CD4-positive, alpha-beta T cell (primary cell): ENCODE data around the gene HOXA5. TPM values are rescaled to one million over a fixed set of nuclear protein-coding genes. Genes with fewer than 3 reads are reported as not detected.

Experiments
- ATAC-seq: fragments of 200-7000 bp; cut with Tn5 transposase; one replicate; pipeline ENCODE4 v1.10.0; 2022; ENCODE audit warnings: mild to moderate bottlenecking; ENCODE audit not compliant: poor library complexity
- CTCF ChIA-PET: fragments of 350-600 bp; sonication (Branson Sonifier 250); formaldehyde crosslinking; loops from one replicate; lab custom pipeline; 2021; ENCODE audit warnings: antibody characterized with exemption, inconsistent platforms; lab: Charles Lee
- POLR2A ChIA-PET: fragments of 350-600 bp; sonication (Branson Sonifier 250); formaldehyde crosslinking; loops from one replicate; lab custom pipeline; 2021; ENCODE audit warnings: antibody characterized with exemption, inconsistent platforms; lab: Charles Lee
- DNase-seq, 14 experiments: peaks; one replicate each; pipeline ENCODE4 v3.0.0-alpha.2; 2013 to 2020; ENCODE audit warnings: mixed read lengths in 2 of 14
- H3K27ac ChIP-seq, 2 donors: one replicate each; pipeline versions ENCODE4 v1.5.1 to v1.7.0; 2013; ENCODE audit warnings: low read length in 2 of 2, low read depth in 1 of 2, mild to moderate bottlenecking in 1 of 2
- H3K27me3 ChIP-seq, 2 experiments: 1 replicate in 1 of 2; 2 replicates in 1 of 2; pipeline versions ENCODE4 v1.6.1 to v1.7.0; 2013; ENCODE audit warnings: low read length in 2 of 2, control low read depth in 1 of 2, mild to moderate bottlenecking in 1 of 2, moderate library complexity in 1 of 2; ENCODE audit not compliant: insufficient read depth in 2 of 2, control insufficient read depth in 1 of 2
- H3K36me3 ChIP-seq: one replicate; pipeline ENCODE4 v1.6.1; 2013; ENCODE audit warnings: low read length, control low read depth; ENCODE audit not compliant: insufficient read depth
- H3K4me1 ChIP-seq: one replicate; pipeline ENCODE4 v1.6.1; 2013; ENCODE audit warnings: low read length, control low read depth; ENCODE audit not compliant: insufficient read depth
- H3K4me3 ChIP-seq: one replicate; pipeline ENCODE4 v1.5.1; 2013; ENCODE audit warnings: mild to moderate bottlenecking, low read length, moderate library complexity
- H3K9me3 ChIP-seq, 2 experiments: 1 replicate in 1 of 2; 2 replicates in 1 of 2; pipeline versions ENCODE4 v1.6.1 to v1.7.0; 2013; ENCODE audit warnings: low read length in 2 of 2, mild to moderate bottlenecking in 2 of 2, control low read depth in 1 of 2, moderate library complexity in 1 of 2; ENCODE audit not compliant: control insufficient read depth in 1 of 2, insufficient read depth in 1 of 2
- H3K27ac Mint-ChIP-seq: one replicate; pipeline ENCODE4 v1.8.0; 2020; ENCODE audit warnings: mixed read lengths
- H3K27me3 Mint-ChIP-seq: one replicate; pipeline ENCODE4 v1.8.0; 2021; ENCODE audit warnings: mixed read lengths
- H3K36me3 Mint-ChIP-seq: one replicate; pipeline ENCODE4 v1.8.0; 2021; ENCODE audit warnings: low read depth, mixed read lengths
- H3K4me1 Mint-ChIP-seq: one replicate; pipeline ENCODE4 v1.8.0; 2021; ENCODE audit warnings: low read depth, mixed read lengths
- H3K4me3 Mint-ChIP-seq: one replicate; pipeline ENCODE4 v1.8.0; 2020; ENCODE audit warnings: mild to moderate bottlenecking, mixed read lengths
- H3K9me3 Mint-ChIP-seq: one replicate; pipeline ENCODE4 v1.8.0; 2020; ENCODE audit warnings: mixed read lengths
- intact Hi-C, 2 experiments: fragments of 100-400 bp; cut with DNase I in 1 of 2; cut with micrococcal nuclease in 1 of 2; formaldehyde crosslinking; loops; one replicate each; pipeline versions ENCODE4 v1.15.1 to v1.9.0; 2023 to 2025; cut with DNase I, micrococcal nuclease
- total RNA-seq, 174 experiments: library from RNA in 2 of 174; stranded (reverse) in 2 of 174; gene quantifications; one replicate each; pipeline ENCODE4 v1.2.3 and lab custom pipeline; 2021 to 2026
- TF ChIP-seq, protein P1 (sequence below): fragments of 200-600 bp; IDR thresholded peaks from one replicate; pipeline ENCODE4 v1.8.0; 2022; ENCODE audit warnings: antibody characterized with exemption, mild to moderate bottlenecking

Gene HOXA5
- total RNA-seq, 2 experiments from 2014 or later, result not detected

GRCh38 chr7:27115221-27116026, 28.1 kb downstream of the HOXA5 start:
- Mint-ChIP-seq H3K27me3 (peaks cover 36% of the 10 kb centered on the region), H3K36me3 (no peaks in the 10 kb centered on the region), H3K9me3 (no peaks in the 10 kb centered on the region), H3K27ac (no peak overlapping the region), H3K4me1 (no peaks in the 10 kb centered on the region), H3K4me3 (no peak overlapping the region)
- Histone ChIP-seq H3K27me3 (peaks cover 5% of the 10 kb centered on the region in 2 experiments), H3K4me1 (no peaks in the 10 kb centered on the region), H3K36me3 (no peaks in the 10 kb centered on the region), H3K9me3 (peaks cover 0 to 12% of the 10 kb centered on the region in 2 experiments), H3K27ac (no peak overlapping the region), H3K4me3 (no peak overlapping the region)
- ChIA-PET CTCF (no interaction called here), POLR2A (no interaction called here)
- TF ChIP-seq, protein P1, sequence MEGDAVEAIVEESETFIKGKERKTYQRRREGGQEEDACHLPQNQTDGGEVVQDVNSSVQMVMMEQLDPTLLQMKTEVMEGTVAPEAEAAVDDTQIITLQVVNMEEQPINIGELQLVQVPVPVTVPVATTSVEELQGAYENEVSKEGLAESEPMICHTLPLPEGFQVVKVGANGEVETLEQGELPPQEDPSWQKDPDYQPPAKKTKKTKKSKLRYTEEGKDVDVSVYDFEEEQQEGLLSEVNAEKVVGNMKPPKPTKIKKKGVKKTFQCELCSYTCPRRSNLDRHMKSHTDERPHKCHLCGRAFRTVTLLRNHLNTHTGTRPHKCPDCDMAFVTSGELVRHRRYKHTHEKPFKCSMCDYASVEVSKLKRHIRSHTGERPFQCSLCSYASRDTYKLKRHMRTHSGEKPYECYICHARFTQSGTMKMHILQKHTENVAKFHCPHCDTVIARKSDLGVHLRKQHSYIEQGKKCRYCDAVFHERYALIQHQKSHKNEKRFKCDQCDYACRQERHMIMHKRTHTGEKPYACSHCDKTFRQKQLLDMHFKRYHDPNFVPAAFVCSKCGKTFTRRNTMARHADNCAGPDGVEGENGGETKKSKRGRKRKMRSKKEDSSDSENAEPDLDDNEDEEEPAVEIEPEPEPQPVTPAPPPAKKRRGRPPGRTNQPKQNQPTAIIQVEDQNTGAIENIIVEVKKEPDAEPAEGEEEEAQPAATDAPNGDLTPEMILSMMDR, result no peak
- intact Hi-C loops, result no loop called here
- ATAC-seq (no peak), DNase-seq (no peak)

DNA sequence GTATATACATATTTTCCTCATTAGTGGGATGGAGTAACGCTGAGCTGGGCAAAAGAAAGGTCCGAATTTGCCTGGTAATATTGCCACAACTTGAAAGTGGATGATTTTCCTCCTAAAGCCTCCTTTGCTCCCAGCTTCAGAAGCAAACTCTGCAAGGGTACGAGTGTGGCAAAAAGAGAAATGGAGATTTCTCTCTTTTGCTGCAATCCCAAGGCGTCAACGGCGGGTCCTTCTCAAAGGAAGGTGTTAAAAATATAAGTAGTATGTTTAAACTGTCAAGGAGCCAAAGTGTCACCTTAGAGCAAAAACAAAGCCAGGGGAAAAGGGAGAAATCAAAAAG, 28.6 kb downstream of the HOXA5 start:
- ChIA-PET CTCF (no interaction called here), POLR2A (no interaction called here)
- Histone ChIP-seq H3K36me3 (no peaks in the 10 kb centered on the region), H3K27me3 (peaks cover 5% of the 10 kb centered on the region in 2 experiments), H3K4me1 (no peaks in the 10 kb centered on the region), H3K27ac (no peak overlapping the region), H3K9me3 (peaks cover 0 to 15% of the 10 kb centered on the region in 2 experiments), H3K4me3 (no peak overlapping the region)
- no peak overlapping the region for H3K27ac Mint-ChIP-seq
- H3K4me1 Mint-ChIP-seq, result no peaks in the 10 kb centered on the region
- intact Hi-C loops, result no loop called here
- H3K4me3 Mint-ChIP-seq, result no peak overlapping the region
- ATAC-seq (no peak), DNase-seq (no peak)
- TF ChIP-seq, protein P1, result no peak
- H3K36me3 Mint-ChIP-seq, result no peaks in the 10 kb centered on the region
- no peaks in the 10 kb centered on the region for H3K9me3 Mint-ChIP-seq
- H3K27me3 Mint-ChIP-seq, result peaks cover 36% of the 10 kb centered on the region

DNA sequence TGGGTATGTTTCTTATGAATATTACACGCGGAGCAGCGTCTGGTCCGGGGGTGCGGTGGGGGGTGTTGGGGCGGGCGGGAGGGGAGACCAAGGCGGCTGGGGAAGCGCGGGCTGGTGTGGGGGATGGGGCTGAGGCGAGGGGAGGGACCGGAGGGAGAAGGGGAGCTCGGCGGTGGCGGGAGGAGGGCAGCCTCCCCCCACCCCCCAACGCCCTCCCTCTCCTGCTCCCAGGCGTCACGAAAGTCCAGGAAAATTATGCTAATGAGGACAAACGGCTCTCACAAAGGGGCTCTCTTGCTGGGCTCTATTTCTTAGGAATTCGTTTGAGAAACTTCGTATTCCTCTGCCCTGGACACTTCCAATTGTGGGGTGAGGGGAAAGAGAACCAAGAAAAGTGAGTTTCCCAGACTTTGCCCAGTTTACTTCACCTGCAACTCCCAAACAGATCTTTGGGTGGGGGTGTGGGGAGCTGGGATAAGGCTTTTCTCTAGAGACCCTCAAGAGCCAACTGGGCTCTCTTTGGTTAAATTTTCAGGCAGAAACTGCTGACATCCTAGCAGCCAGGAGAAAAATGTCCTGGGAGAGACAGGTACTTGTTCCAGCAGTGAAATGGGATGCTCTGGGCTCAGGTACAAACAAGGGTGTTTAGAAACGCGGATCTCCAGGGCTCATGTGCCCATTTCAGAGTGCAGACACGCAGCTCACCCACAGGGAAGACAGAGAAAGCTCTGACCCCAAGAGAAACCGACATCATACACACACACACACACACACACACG, 29.3 kb downstream of the HOXA5 start:
- H3K9me3 ChIP-seq, result peaks cover 0 to 15% of the 10 kb centered on the region in 2 experiments
- ChIA-PET CTCF (no interaction called here), POLR2A (no interaction called here)
- TF ChIP-seq, protein P1, result no peak
- H3K36me3 Mint-ChIP-seq, result no peaks in the 10 kb centered on the region
- H3K4me1 Mint-ChIP-seq, result no peaks in the 10 kb centered on the region
- no peak overlapping the region for H3K4me3 Mint-ChIP-seq
- H3K4me1 ChIP-seq, result no peaks in the 10 kb centered on the region
- peaks cover 36% of the 10 kb centered on the region for H3K27me3 Mint-ChIP-seq
- no peaks in the 10 kb centered on the region for H3K36me3 ChIP-seq
- DNase-seq (no peak), ATAC-seq (no peak)
- H3K4me3 ChIP-seq, result no peak overlapping the region
- H3K9me3 Mint-ChIP-seq, result no peaks in the 10 kb centered on the region
- H3K27ac ChIP-seq, result no peak overlapping the region
- H3K27ac Mint-ChIP-seq, result no peak overlapping the region
- peaks cover 5% of the 10 kb centered on the region in 2 experiments for H3K27me3 ChIP-seq
- intact Hi-C loops, result no loop called here
